SK-N-SH treated with all-trans-retinoic acid at 6 μM for 48 hours (cell line): Measurements from ENCODE around the gene SP1.

Experiments used
- ARNTL ChIP-seq: fragments of 450-650 bp; formaldehyde crosslinking; IDR thresholded peaks from 2 replicates; pipeline ENCODE4 v1.5.0; 2020; ENCODE audit warnings: low read depth, mild to moderate bottlenecking, moderate library complexity, borderline replicate concordance
- GLIS3 ChIP-seq: fragments of 250-450 bp; sonication (Bioruptor Pico); IDR thresholded peaks from 2 replicates; pipeline ENCODE4 v1.5.0; 2020; ENCODE audit warnings: mild to moderate bottlenecking, moderate library complexity
- ISL1 ChIP-seq: fragments of 250-450 bp; sonication (Bioruptor Pico); IDR thresholded peaks from 2 replicates; pipeline ENCODE4 v2.1.2; 2022; ENCODE audit warnings: mild to moderate bottlenecking, moderate library complexity
- OSR1 ChIP-seq: fragments of 250-450 bp; sonication (Bioruptor Pico); IDR thresholded peaks from 2 replicates; pipeline ENCODE4 v1.8.0; 2022; ENCODE audit warnings: moderate library complexity, mild to moderate bottlenecking, inconsistent platforms
- PPARA ChIP-seq: fragments of 250-450 bp; sonication (Bioruptor Pico); IDR thresholded peaks from 2 replicates; pipeline ENCODE4 v1.5.0; 2020; ENCODE audit warnings: mild to moderate bottlenecking, borderline replicate concordance
- RARB ChIP-seq: fragments of 250-450 bp; sonication (Bioruptor Pico); IDR thresholded peaks from 2 replicates; pipeline ENCODE4 v1.8.0; 2021; ENCODE audit warnings: mild to moderate bottlenecking, moderate library complexity
- ZFP3 ChIP-seq: fragments of 250-450 bp; sonication (Bioruptor Pico); IDR thresholded peaks from 2 replicates; pipeline ENCODE4 v1.5.0; 2020; ENCODE audit warnings: mild to moderate bottlenecking, moderate library complexity
- ZNF8 ChIP-seq: fragments of 450-650 bp; formaldehyde crosslinking; IDR thresholded peaks from 2 replicates; pipeline ENCODE4 v1.5.0; 2020; ENCODE audit warnings: mild to moderate bottlenecking, moderate library complexity
- TF ChIP-seq, protein P1 (sequence below): fragments of 250-450 bp; sonication (Bioruptor Pico); IDR thresholded peaks from 2 replicates; pipeline ENCODE4 v1.8.0; 2020; ENCODE audit warnings: mild to moderate bottlenecking, moderate library complexity, borderline replicate concordance
- TF ChIP-seq, protein P2 (sequence below): fragments of 250-450 bp; sonication (Bioruptor Pico); IDR thresholded peaks from 2 replicates; pipeline ENCODE4 v1.5.1; 2020; ENCODE audit warnings: low read depth, mild to moderate bottlenecking, moderate library complexity

DNA sequence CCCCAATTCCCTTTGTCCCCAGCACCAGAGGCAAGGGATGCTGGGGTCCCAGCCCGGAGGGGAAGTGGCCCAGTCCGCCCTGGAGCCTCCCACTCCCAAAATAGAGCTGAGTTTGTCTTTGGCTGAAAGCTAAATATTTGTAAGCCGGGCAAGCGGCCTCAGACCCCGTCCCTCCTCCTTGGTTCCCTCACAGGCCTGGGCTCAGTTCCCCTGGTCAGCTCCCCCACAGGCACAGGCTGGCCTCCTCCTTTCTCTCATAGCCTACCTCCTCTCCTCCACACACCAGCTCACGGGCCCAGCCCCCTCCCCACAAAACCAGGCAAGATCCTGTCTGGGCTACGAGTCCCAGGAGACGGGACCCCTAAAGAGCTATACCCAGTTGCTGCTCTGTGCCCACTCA lies 45.2 kb upstream of the SP1 start:
- TF ChIP-seq, protein P1, sequence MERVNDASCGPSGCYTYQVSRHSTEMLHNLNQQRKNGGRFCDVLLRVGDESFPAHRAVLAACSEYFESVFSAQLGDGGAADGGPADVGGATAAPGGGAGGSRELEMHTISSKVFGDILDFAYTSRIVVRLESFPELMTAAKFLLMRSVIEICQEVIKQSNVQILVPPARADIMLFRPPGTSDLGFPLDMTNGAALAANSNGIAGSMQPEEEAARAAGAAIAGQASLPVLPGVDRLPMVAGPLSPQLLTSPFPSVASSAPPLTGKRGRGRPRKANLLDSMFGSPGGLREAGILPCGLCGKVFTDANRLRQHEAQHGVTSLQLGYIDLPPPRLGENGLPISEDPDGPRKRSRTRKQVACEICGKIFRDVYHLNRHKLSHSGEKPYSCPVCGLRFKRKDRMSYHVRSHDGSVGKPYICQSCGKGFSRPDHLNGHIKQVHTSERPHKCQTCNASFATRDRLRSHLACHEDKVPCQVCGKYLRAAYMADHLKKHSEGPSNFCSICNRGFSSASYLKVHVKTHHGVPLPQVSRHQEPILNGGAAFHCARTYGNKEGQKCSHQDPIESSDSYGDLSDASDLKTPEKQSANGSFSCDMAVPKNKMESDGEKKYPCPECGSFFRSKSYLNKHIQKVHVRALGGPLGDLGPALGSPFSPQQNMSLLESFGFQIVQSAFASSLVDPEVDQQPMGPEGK (CRISPR knock-in tag), result no peak
- TF ChIP-seq PPARA (CRISPR knock-in tag) (no peak), ZNF8 (CRISPR knock-in tag) (no peak), ISL1 (no peak), RARB (CRISPR knock-in tag) (no peak), GLIS3 (CRISPR knock-in tag) (no peak), OSR1 (no peak), ZFP3 (CRISPR knock-in tag) (no peak), ARNTL (CRISPR knock-in tag) (no peak)
- TF ChIP-seq, protein P2, sequence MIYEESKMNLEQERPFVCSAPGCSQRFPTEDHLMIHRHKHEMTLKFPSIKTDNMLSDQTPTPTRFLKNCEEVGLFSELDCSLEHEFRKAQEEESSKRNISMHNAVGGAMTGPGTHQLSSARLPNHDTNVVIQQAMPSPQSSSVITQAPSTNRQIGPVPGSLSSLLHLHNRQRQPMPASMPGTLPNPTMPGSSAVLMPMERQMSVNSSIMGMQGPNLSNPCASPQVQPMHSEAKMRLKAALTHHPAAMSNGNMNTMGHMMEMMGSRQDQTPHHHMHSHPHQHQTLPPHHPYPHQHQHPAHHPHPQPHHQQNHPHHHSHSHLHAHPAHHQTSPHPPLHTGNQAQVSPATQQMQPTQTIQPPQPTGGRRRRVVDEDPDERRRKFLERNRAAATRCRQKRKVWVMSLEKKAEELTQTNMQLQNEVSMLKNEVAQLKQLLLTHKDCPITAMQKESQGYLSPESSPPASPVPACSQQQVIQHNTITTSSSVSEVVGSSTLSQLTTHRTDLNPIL (CRISPR knock-in tag), result no peak
